ENCODE measurements around the gene PURB. TPM values are rescaled to one million over a fixed set of nuclear protein-coding genes. Genes with fewer than 3 reads are reported as not detected.

Gene PURB
- total RNA-seq, 1 donor from 2014 or later = 23.8 TPM

DNA sequence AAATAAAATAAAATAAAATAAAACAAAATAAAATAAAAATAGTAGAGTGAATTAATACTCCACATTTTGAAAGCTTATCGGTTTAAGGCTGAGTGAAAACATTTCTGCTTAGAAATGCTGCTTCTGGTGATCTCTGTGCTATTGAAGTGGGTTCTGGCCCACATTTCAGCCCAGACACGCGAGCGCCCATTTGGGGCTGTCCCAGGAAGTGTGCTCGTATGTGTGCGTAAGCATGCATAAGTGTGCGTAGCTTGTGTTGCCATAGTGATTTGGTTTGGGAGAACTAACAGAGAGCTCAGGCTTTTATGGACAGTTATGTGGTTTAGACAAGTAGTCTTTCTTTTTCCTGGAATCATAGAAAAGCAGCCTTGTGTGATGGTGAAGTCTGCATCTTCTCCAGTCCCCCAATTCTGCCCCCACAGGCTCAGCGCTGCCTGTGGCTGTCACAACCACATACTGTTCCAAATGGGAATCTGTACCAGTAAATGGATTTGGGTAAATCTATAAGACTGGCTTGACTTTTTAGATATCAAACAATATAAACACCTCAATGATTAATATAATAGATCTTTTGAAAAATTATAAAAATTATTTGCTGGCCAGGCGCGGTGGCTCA is 29.8 kb upstream of the PURB start:
- peak overlapping the region; percentile 41 for H3K4me3 Mint-ChIP-seq
- no peak for TF ChIP-seq CTCF (IDR thresholded peaks at IDR 0.05)
- ChIA-PET POLR2A (interaction anchor here (0.8 to 1.4 kb wide), 11 partner anchors 30 to 341 kb away, joined by 3 to 41 read pairs (median 4); partner anchors contain the start of genes CCM2, DDX56, H2AZ2 and OGDH), CTCF (interaction anchor here (0.8 to 1.4 kb wide), 6 partner anchors 30 to 221 kb away, joined by 3 to 7 read pairs (median 4); partner anchors contain the start of genes H2AZ2 and PURB)
- peak overlapping the region; percentile 78 for H3K27ac Mint-ChIP-seq
- intact Hi-C loops (cut with micrococcal nuclease) = loop anchor here (1.0 to 2.0 kb wide), 9 partner anchors 30 to 332 kb away; partner anchors contain the start of genes H2AZ2, PPIA, PURB and TBRG4
- peak; percentile 53 for DNase-seq
- no peaks in the 10 kb centered on the region for H3K27me3 Mint-ChIP-seq
- no peaks in the 10 kb centered on the region for H3K36me3 Mint-ChIP-seq (ENCODE audit: low read depth)
- peak; percentile 95 for ATAC-seq (ENCODE audit: low read depth)
- H3K9me3 Mint-ChIP-seq = no peaks in the 10 kb centered on the region
- H3K4me1 Mint-ChIP-seq = peaks cover 11% of the 10 kb centered on the region

DNA sequence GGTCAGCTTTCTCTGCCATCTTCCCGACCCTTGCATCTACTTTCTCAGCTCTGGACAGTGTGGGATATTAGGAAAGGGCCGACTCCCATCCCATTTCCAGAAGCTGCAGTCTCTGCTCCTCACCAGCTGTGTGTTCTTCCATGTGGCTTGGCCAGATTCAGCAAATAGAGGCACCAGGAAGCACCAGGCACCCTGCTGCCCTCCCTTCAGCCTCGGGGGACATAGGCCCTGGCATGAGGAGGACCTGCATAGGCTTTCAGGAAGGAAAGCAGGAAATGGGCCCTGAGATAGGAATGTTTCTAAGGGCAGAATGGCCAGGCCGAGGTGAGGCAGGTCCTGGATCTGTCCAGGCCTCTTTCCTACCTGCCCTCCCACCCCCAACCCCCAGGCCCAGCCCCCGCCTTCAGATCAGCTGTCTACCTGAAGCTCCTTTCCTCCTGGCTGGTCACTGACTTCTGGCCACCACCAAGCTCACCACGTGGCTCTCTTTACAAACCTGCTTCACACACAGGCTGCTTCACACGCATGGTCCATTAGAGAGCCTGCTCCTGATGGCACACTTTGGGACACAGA is 27.5 kb upstream of the PURB start:
- no peak for ATAC-seq (ENCODE audit: low read depth)
- no peak overlapping the region for H3K27ac Mint-ChIP-seq
- CTCF ChIA-PET = interaction anchor here (0.7 kb wide), 1 partner anchor 48 kb away, joined by 3 read pairs; no protein-coding TSS in a partner anchor
- no peak for DNase-seq
- POLR2A ChIA-PET = interaction anchor here (0.5 to 1.4 kb wide), 5 partner anchors 27 to 339 kb away, joined by 3 to 5 read pairs (median 4); partner anchors contain the start of genes DDX56 and PURB
- H3K4me1 Mint-ChIP-seq = peaks cover 11% of the 10 kb centered on the region
- no peak overlapping the region for H3K4me3 Mint-ChIP-seq
- H3K27me3 Mint-ChIP-seq = no peaks in the 10 kb centered on the region
- no peak for TF ChIP-seq CTCF (IDR thresholded peaks at IDR 0.05)
- H3K9me3 Mint-ChIP-seq = no peaks in the 10 kb centered on the region
- intact Hi-C loops (cut with micrococcal nuclease) = no loop called here
- no peaks in the 10 kb centered on the region for H3K36me3 Mint-ChIP-seq (ENCODE audit: low read depth)

- ChIA-PET POLR2A (no interaction called here), CTCF (interaction anchor here (0.7 kb wide), 1 partner anchor 55 kb away, joined by 3 read pairs; no protein-coding TSS in a partner anchor)
- H3K27ac Mint-ChIP-seq = no peak overlapping the region
- H3K4me3 Mint-ChIP-seq = no peak overlapping the region
- intact Hi-C loops (cut with micrococcal nuclease) = no loop called here
- ATAC-seq (ENCODE audit: low read depth) (no peak), DNase-seq (no peak)
- H3K4me1 Mint-ChIP-seq = peaks cover 11% of the 10 kb centered on the region
- TF ChIP-seq CTCF (IDR thresholded peaks at IDR 0.05) = no peak
- H3K27me3 Mint-ChIP-seq = no peaks in the 10 kb centered on the region
- no peaks in the 10 kb centered on the region for H3K36me3 Mint-ChIP-seq (ENCODE audit: low read depth)
- H3K9me3 Mint-ChIP-seq = no peaks in the 10 kb centered on the region
Measured at GRCh38 chr7:44911911-44912310, 26.6 kb upstream of the PURB start.

DNA sequence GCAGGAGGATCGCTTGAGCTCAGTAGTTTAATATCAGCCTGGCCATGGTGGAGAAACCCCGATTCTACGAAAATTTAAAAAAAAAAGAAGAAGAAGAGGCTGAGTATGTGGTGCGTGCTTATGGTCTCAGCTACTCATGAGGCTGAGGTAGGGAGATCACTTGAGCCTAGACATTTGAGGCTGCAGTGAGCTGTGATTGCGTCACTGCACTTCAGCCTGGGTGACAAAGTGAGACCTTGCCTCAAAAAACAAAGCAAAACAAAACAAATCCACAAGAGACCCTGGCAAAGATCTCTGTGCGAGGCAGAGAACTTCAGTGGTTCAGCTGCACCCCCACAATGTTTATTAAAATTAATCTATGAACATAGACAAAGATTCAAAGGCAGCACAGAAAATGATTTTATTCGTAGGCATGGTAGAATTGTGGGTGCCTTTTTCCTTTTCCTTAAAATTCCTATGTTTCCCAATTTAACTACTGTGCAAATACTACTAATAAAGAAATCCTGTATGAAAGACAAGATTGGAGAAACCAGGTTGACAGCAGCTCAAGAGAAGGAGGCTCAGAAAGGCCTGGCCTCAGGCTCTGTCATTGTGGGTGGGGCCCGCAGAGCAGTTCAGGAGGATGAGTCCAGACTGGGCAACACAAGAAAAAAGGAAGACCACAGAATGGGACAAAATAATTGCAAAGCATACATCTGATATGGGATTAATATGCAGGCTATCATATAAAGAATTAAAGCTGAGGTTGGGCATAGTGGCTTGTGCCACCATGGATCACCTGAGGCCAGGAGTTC is 24.5 kb upstream of the PURB start:
- ATAC-seq (ENCODE audit: low read depth) (no peak), DNase-seq (no peak)
- no peak overlapping the region for H3K27ac Mint-ChIP-seq
- TF ChIP-seq CTCF (IDR thresholded peaks at IDR 0.05) = no peak
- H3K27me3 Mint-ChIP-seq = peaks cover 5% of the 10 kb centered on the region
- no peaks in the 10 kb centered on the region for H3K9me3 Mint-ChIP-seq
- CTCF ChIA-PET = no interaction called here
- no peaks in the 10 kb centered on the region for H3K36me3 Mint-ChIP-seq (ENCODE audit: low read depth)
- intact Hi-C loops (cut with micrococcal nuclease) = no loop called here
- peaks cover 4% of the 10 kb centered on the region for H3K4me1 Mint-ChIP-seq
- H3K4me3 Mint-ChIP-seq = no peak overlapping the region
- POLR2A ChIA-PET = interaction anchor here (0.5 to 1.0 kb wide), 3 partner anchors 24 to 121 kb away, joined by 3 to 5 read pairs (median 3); partner anchors contain the start of gene PURB

Measured in activated B cell treated with CpG ODN at 0.5 μM for 24 hours (primary cell).